Osteocyte (in vitro differentiated cells): ENCODE results near the gene HAGHL. TPM values are rescaled to one million over a fixed set of nuclear protein-coding genes. Genes with fewer than 3 reads are reported as not detected.

Source experiments
- DNase-seq: peaks from one replicate; pipeline ENCODE4 v3.0.0; 2021; ENCODE audit warnings: mixed read lengths; ENCODE audit not compliant: unreplicated experiment; ENCODE audit errors: extremely low spot score
- H3K27ac Mint-ChIP-seq: one replicate; pipeline ENCODE4 v1.8.0; 2021; ENCODE audit warnings: mild to moderate bottlenecking, mixed read lengths; ENCODE audit not compliant: unreplicated experiment
- H3K27me3 Mint-ChIP-seq: one replicate; pipeline ENCODE4 v1.8.0; 2021; ENCODE audit warnings: mixed read lengths; ENCODE audit not compliant: unreplicated experiment
- H3K36me3 Mint-ChIP-seq: one replicate; pipeline ENCODE4 v1.8.0; 2021; ENCODE audit warnings: mixed read lengths; ENCODE audit not compliant: unreplicated experiment
- H3K4me1 Mint-ChIP-seq: one replicate; pipeline ENCODE4 v1.8.0; 2021; ENCODE audit warnings: mixed read lengths; ENCODE audit not compliant: unreplicated experiment
- H3K4me3 Mint-ChIP-seq: one replicate; pipeline ENCODE4 v1.8.0; 2021; ENCODE audit warnings: mild to moderate bottlenecking, moderate library complexity, mixed read lengths; ENCODE audit not compliant: unreplicated experiment
- H3K9me3 Mint-ChIP-seq: one replicate; pipeline ENCODE4 v1.8.0; 2021; ENCODE audit warnings: mixed read lengths; ENCODE audit not compliant: unreplicated experiment
- CTCF ChIP-seq: fragments of 200-600 bp; sonication (generic); IDR thresholded peaks from 2 replicates; pipeline ENCODE4 v1.5.0; 2021; ENCODE audit warnings: antibody characterized with exemption, mild to moderate bottlenecking, moderate library complexity
- total RNA-seq: library from RNA; stranded (reverse); gene quantifications from 2 replicates; pipeline ENCODE4 v1.2.1, GENCODE V29; 2021

Gene HAGHL
- total RNA-seq, 1 donor from 2014 or later: 17.3 TPM

GRCh38 chr16:761625-762513, 35.0 kb downstream of the HAGHL start:
- no peak overlapping the region for H3K27ac Mint-ChIP-seq
- no peak overlapping the region for H3K4me3 Mint-ChIP-seq
- DNase-seq: no peak
- no peaks in the 10 kb centered on the region for H3K27me3 Mint-ChIP-seq
- peaks cover 2% of the 10 kb centered on the region for H3K4me1 Mint-ChIP-seq
- H3K36me3 Mint-ChIP-seq: no peaks in the 10 kb centered on the region
- no peak for TF ChIP-seq CTCF
- H3K9me3 Mint-ChIP-seq: no peaks in the 10 kb centered on the region

DNA sequence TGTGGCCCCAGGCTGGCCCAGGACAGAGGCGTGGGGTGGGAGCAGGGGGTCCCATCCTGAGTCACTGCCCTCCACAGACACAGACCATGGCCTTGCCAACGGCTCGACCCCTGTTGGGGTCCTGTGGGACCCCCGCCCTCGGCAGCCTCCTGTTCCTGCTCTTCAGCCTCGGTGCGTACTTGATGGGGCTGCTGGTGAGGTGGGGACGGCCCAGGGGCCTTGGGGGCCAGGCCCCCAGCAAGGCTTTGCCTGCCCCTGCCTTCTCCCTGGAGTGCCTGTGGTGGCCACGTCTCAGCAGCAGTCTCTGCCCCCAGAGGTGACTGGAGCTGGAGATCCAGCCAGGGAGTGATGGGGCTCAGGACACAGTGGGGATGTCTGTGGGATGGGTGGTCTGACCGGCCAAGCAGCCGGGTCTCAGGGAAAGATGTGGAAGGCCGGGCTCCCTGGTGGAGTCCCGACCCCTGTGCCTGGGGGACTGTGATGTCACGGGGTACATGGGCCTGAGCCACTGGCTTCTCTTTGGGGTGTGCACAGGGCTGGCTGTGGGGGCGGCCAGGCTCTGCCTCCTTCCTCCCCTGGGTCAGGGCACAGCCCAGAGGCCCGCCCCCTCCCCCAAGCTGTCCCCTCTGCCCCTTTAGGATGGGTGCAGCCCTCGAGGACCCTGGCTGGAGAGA, 35.8 kb downstream of the HAGHL start:
- no peak for TF ChIP-seq CTCF
- H3K27ac Mint-ChIP-seq: no peak overlapping the region
- H3K4me1 Mint-ChIP-seq: peaks cover 2% of the 10 kb centered on the region
- H3K36me3 Mint-ChIP-seq: no peaks in the 10 kb centered on the region
- no peak overlapping the region for H3K4me3 Mint-ChIP-seq
- no peaks in the 10 kb centered on the region for H3K9me3 Mint-ChIP-seq
- H3K27me3 Mint-ChIP-seq: no peaks in the 10 kb centered on the region
- no peak for DNase-seq

DNA sequence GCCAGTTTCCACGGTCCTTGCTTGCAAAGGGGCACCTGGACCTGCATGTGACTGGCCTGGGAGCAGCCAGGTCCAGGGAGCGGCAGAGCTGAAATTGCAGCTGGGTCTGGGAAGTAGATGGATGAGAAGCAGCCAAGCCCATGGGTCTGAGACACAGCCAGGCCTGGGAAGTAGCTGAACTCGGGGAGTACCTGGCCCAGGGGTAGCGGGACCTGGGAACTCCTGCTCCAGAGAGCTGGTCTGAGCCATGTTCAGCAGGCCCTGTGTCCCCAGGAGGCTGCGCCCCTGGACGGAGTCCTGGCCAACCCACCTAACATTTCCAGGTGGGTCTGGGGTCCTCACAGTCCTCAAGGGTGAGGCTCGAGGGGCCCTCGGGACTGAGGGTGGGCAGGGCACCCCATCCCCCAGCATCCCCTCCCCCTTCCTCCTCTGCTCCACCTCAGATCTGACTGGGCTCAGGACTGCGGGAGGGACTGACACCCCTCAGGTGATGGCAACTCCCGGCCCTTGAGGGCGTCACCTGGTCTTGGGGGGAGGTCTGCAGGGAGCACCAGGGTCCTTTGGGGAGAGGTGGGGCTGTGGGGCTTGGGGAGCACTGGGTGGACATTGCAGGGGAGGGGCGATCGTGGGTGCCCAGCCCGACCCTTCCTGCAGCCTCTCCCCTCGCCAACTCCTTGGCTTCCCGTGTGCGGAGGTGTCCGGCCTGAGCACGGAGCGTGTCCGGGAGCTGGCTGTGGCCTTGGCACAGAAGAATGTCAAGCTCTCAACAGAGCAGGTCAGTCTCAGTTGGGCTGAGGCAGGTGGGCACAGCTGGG, 36.7 kb downstream of the HAGHL start:
- no peaks in the 10 kb centered on the region for H3K27me3 Mint-ChIP-seq
- no peak for DNase-seq
- no peaks in the 10 kb centered on the region for H3K9me3 Mint-ChIP-seq
- TF ChIP-seq CTCF: no peak
- H3K4me1 Mint-ChIP-seq: peaks cover 2% of the 10 kb centered on the region
- no peak overlapping the region for H3K27ac Mint-ChIP-seq
- no peaks in the 10 kb centered on the region for H3K36me3 Mint-ChIP-seq
- no peak overlapping the region for H3K4me3 Mint-ChIP-seq

DNA sequence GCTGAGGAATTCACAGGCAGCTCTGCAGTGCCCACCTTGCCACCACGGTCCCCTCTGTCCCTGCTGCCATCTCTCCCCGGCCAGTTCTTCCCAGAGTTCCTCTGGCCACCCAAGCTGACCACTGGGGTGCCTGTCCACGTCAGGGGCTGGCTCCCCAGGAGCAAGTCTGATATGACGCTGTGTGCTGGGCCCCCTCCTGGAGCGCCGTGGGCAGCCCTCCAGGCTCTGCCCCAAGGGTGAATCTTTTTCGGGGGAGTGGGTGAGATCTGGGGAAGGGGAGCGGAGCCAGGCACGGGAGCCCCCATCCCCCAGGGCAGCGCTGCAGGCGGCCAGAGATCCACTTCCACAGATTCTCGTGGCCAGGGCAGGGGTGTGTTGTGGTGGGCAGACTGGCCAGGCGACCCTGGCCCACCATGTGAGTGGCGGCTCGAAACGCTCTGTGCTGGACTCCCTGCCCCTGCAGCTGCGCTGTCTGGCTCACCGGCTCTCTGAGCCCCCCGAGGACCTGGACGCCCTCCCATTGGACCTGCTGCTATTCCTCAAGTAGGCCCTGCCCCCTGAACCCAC, 37.4 kb downstream of the HAGHL start:
- H3K27ac Mint-ChIP-seq: no peak overlapping the region
- no peaks in the 10 kb centered on the region for H3K27me3 Mint-ChIP-seq
- TF ChIP-seq CTCF: no peak
- peaks cover 2% of the 10 kb centered on the region for H3K4me1 Mint-ChIP-seq
- no peaks in the 10 kb centered on the region for H3K36me3 Mint-ChIP-seq
- no peak overlapping the region for H3K4me3 Mint-ChIP-seq
- no peaks in the 10 kb centered on the region for H3K9me3 Mint-ChIP-seq
- DNase-seq: no peak
